Ramos (cell line): Measurements from ENCODE around the gene ANTXR2.

Source experiments
- in situ Hi-C: fragments of 300-500 bp; cut with MboI; formaldehyde crosslinking; loops from one replicate; pipeline ENCODE4 v1.14.3; 2022; ENCODE audit warnings: low sequenced_read_pairs; ENCODE audit not compliant: unreplicated experiment

ANTXR2 gene

GRCh38 chr4:80070880-80071603 is 2.0 kb downstream of the ANTXR2 start:
- in situ Hi-C loops = no loop called here

- in situ Hi-C loops = no loop called here
Measured at GRCh38 chr4:80069837-80070731, 2.9 kb downstream of the ANTXR2 start.

GRCh38 chr4:80069108-80069836 is 3.8 kb downstream of the ANTXR2 start:
- in situ Hi-C loops = no loop called here

- in situ Hi-C loops = no loop called here
Measured at GRCh38 chr4:80065601-80066000, 7.4 kb downstream of the ANTXR2 start.

- in situ Hi-C loops = no loop called here
Measured at GRCh38 chr4:80062527-80062926, 10.5 kb downstream of the ANTXR2 start.

- in situ Hi-C loops = no loop called here
Measured at GRCh38 chr4:80060804-80061203, 12.2 kb downstream of the ANTXR2 start.

GRCh38 chr4:80058740-80059139 is 14.3 kb downstream of the ANTXR2 start:
- in situ Hi-C loops = no loop called here

GRCh38 chr4:80054375-80054774 is 18.7 kb downstream of the ANTXR2 start:
- in situ Hi-C loops = no loop called here

- in situ Hi-C loops = no loop called here
Measured at GRCh38 chr4:80053140-80053910, 19.7 kb downstream of the ANTXR2 start.

GRCh38 chr4:80049813-80050534 is 23.1 kb downstream of the ANTXR2 start:
- in situ Hi-C loops = no loop called here

- in situ Hi-C loops = no loop called here
Measured at GRCh38 chr4:80049402-80049801, 23.6 kb downstream of the ANTXR2 start.

- in situ Hi-C loops = no loop called here
Measured at GRCh38 chr4:80045786-80046185, 27.2 kb downstream of the ANTXR2 start.

GRCh38 chr4:80043541-80043940 is 29.5 kb downstream of the ANTXR2 start:
- in situ Hi-C loops = no loop called here

GRCh38 chr4:80042821-80043220 is 30.2 kb downstream of the ANTXR2 start:
- in situ Hi-C loops = no loop called here

GRCh38 chr4:80037864-80038263 is 35.2 kb downstream of the ANTXR2 start:
- in situ Hi-C loops = no loop called here

- in situ Hi-C loops = no loop called here
Measured at GRCh38 chr4:80036949-80037685, 35.9 kb downstream of the ANTXR2 start.

GRCh38 chr4:80036306-80036705 is 36.7 kb downstream of the ANTXR2 start:
- in situ Hi-C loops = no loop called here

GRCh38 chr4:80035336-80035735 is 37.7 kb downstream of the ANTXR2 start:
- in situ Hi-C loops = no loop called here

GRCh38 chr4:80033581-80033980 is 39.4 kb downstream of the ANTXR2 start:
- in situ Hi-C loops = no loop called here
